Neuron (in vitro differentiated cells): ENCODE measurements around the gene CGRRF1.

Experiments used
- H2AFZ ChIP-seq: one replicate; pipeline ENCODE4 v1.6.1; 2013; ENCODE audit warnings: low read depth, mild to moderate bottlenecking, inconsistent platforms, low read length, moderate library complexity
- H3K27me3 ChIP-seq: one replicate; pipeline ENCODE4 v1.6.1; 2013; ENCODE audit warnings: low read length; ENCODE audit not compliant: insufficient read depth
- H3K36me3 ChIP-seq: one replicate; pipeline ENCODE4 v1.6.1; 2013; ENCODE audit warnings: low read length; ENCODE audit not compliant: insufficient read depth
- H3K4me1 ChIP-seq: one replicate; pipeline ENCODE4 v1.6.1; 2013; ENCODE audit warnings: low read length; ENCODE audit not compliant: insufficient read depth
- H3K4me3 ChIP-seq: 2 replicates; pipeline ENCODE4 v1.5.1; 2013; ENCODE audit warnings: mild to moderate bottlenecking, low read length, moderate library complexity
- H3K9me3 ChIP-seq: one replicate; pipeline ENCODE4 v1.6.1; 2013; ENCODE audit warnings: low read length

Gene CGRRF1

GRCh38 chr14:54481695-54482094, 28.0 kb upstream of the CGRRF1 start:
- H3K27me3 ChIP-seq, result no peaks in the 10 kb centered on the region
- no peak overlapping the region for H3K4me3 ChIP-seq
- H3K4me1 ChIP-seq, result peaks cover under 1% of the 10 kb centered on the region
- no peak overlapping the region for H2AFZ ChIP-seq
- no peaks in the 10 kb centered on the region for H3K9me3 ChIP-seq
- H3K36me3 ChIP-seq, result peaks cover 56% of the 10 kb centered on the region

- H3K4me3 ChIP-seq, result no peak overlapping the region
- peaks cover 54% of the 10 kb centered on the region for H3K36me3 ChIP-seq
- H3K9me3 ChIP-seq, result no peaks in the 10 kb centered on the region
- H3K4me1 ChIP-seq, result peaks cover 7% of the 10 kb centered on the region
- no peak overlapping the region for H2AFZ ChIP-seq
- H3K27me3 ChIP-seq, result no peaks in the 10 kb centered on the region
Measured at GRCh38 chr14:54483073-54483745, 26.5 kb upstream of the CGRRF1 start.

- Histone ChIP-seq H3K27me3 (no peaks in the 10 kb centered on the region), H3K36me3 (peaks cover 48% of the 10 kb centered on the region)
Measured at GRCh38 chr14:54483846-54484245, 25.9 kb upstream of the CGRRF1 start.

GRCh38 chr14:54486685-54487084, 23.0 kb upstream of the CGRRF1 start:
- Histone ChIP-seq H3K27me3 (no peaks in the 10 kb centered on the region), H3K4me1 (peaks cover 10% of the 10 kb centered on the region), H3K9me3 (no peaks in the 10 kb centered on the region), H3K4me3 (no peak overlapping the region), H2AFZ (no peak overlapping the region), H3K36me3 (peaks cover 26% of the 10 kb centered on the region)

More at GRCh38 chr14:54483846-54484245, 25.9 kb upstream of the CGRRF1 start:
- H3K9me3 ChIP-seq, result no peaks in the 10 kb centered on the region
- no peak overlapping the region for H2AFZ ChIP-seq
- no peak overlapping the region for H3K4me3 ChIP-seq
- H3K4me1 ChIP-seq, result peaks cover 7% of the 10 kb centered on the region

- H2AFZ ChIP-seq, result no peak overlapping the region
- H3K4me3 ChIP-seq, result peak overlapping the region; percentile 95
- peaks cover 10% of the 10 kb centered on the region for H3K4me1 ChIP-seq
- peaks cover 16% of the 10 kb centered on the region for H3K36me3 ChIP-seq
- no peaks in the 10 kb centered on the region for H3K27me3 ChIP-seq
- no peaks in the 10 kb centered on the region for H3K9me3 ChIP-seq
Measured at GRCh38 chr14:54487771-54488170, 21.9 kb upstream of the CGRRF1 start.

GRCh38 chr14:54488318-54488645, 21.4 kb upstream of the CGRRF1 start:
- Histone ChIP-seq H3K4me3 (peak overlapping the region; percentile 95), H3K9me3 (no peaks in the 10 kb centered on the region), H3K4me1 (peaks cover 10% of the 10 kb centered on the region), H2AFZ (peak overlapping the region; percentile 56), H3K27me3 (no peaks in the 10 kb centered on the region), H3K36me3 (peaks cover 11% of the 10 kb centered on the region)

GRCh38 chr14:54488646-54489317, 20.9 kb upstream of the CGRRF1 start, which contains the start of gene GMFB:
Gene GMFB, minus strand, starts transcription at chr14:54488980. Its CDS starts 53 bp downstream, at chr14:54488927.
- Histone ChIP-seq H3K27me3 (no peaks in the 10 kb centered on the region), H3K4me3 (peak within 1 kb of the TSS; percentile 95), H3K4me1 (peaks cover 10% of the 10 kb centered on the region), H3K9me3 (no peaks in the 10 kb centered on the region), H3K36me3 (peaks cover 8% of the 10 kb centered on the region), H2AFZ (peak within 1 kb of the TSS; percentile 56)

GRCh38 chr14:54489318-54489683, 20.4 kb upstream of the CGRRF1 start:
- no peaks in the 10 kb centered on the region for H3K9me3 ChIP-seq
- peak overlapping the region; percentile 95 for H3K4me3 ChIP-seq
- H3K4me1 ChIP-seq, result peaks cover 10% of the 10 kb centered on the region

GRCh38 chr14:54489731-54490444, 19.8 kb upstream of the CGRRF1 start:
- Histone ChIP-seq H2AFZ (peak overlapping the region; percentile 56), H3K36me3 (peaks cover 5% of the 10 kb centered on the region), H3K27me3 (no peaks in the 10 kb centered on the region), H3K9me3 (no peaks in the 10 kb centered on the region), H3K4me3 (peak overlapping the region; percentile 95), H3K4me1 (peaks cover 10% of the 10 kb centered on the region)

More at GRCh38 chr14:54489318-54489683, 20.4 kb upstream of the CGRRF1 start:
- H2AFZ ChIP-seq, result peak overlapping the region; percentile 56
- H3K36me3 ChIP-seq, result peaks cover 8% of the 10 kb centered on the region
- H3K27me3 ChIP-seq, result no peaks in the 10 kb centered on the region

GRCh38 chr14:54490445-54491175, 19.1 kb upstream of the CGRRF1 start:
- H2AFZ ChIP-seq, result no peak overlapping the region
- no peak overlapping the region for H3K4me3 ChIP-seq
- no peaks in the 10 kb centered on the region for H3K27me3 ChIP-seq
- peaks cover 5% of the 10 kb centered on the region for H3K36me3 ChIP-seq
- H3K9me3 ChIP-seq, result no peaks in the 10 kb centered on the region
- peaks cover 10% of the 10 kb centered on the region for H3K4me1 ChIP-seq

GRCh38 chr14:54493293-54493692, 16.4 kb upstream of the CGRRF1 start:
- Histone ChIP-seq H3K36me3 (no peaks in the 10 kb centered on the region), H3K9me3 (no peaks in the 10 kb centered on the region), H2AFZ (no peak overlapping the region), H3K27me3 (peaks cover 2% of the 10 kb centered on the region), H3K4me3 (no peak overlapping the region), H3K4me1 (peaks cover 4% of the 10 kb centered on the region)

- H3K9me3 ChIP-seq, result no peaks in the 10 kb centered on the region
- no peak overlapping the region for H2AFZ ChIP-seq
- no peaks in the 10 kb centered on the region for H3K4me1 ChIP-seq
- peaks cover 2% of the 10 kb centered on the region for H3K27me3 ChIP-seq
- no peak overlapping the region for H3K4me3 ChIP-seq
- H3K36me3 ChIP-seq, result no peaks in the 10 kb centered on the region
Measured at GRCh38 chr14:54497224-54497623, 12.5 kb upstream of the CGRRF1 start.
